Right atrium auricular region (tissue), 2 donors: ENCODE measurements around the gene MYADML2. TPM values are rescaled to one million over a fixed set of nuclear protein-coding genes. Genes with fewer than 3 reads are reported as not detected.

ENCODE experiments used
- DNase-seq: peaks from one replicate; pipeline ENCODE4 v3.0.0-alpha.2; 2019; ENCODE audit warnings: low spot score
- H3K27ac ChIP-seq, 2 donors: fragments of 200-600 bp; sonication (generic); 1 replicate in 1 of 2; 2 replicates in 1 of 2; pipeline ENCODE4 v1.5.1; 2016 to 2019
- H3K27me3 ChIP-seq, 2 donors: fragments of 200-600 bp; sonication (generic); one replicate each; pipeline versions ENCODE4 v1.5.1 to v1.6.0; 2017 to 2019
- H3K36me3 ChIP-seq: fragments of 200-600 bp; sonication (generic); one replicate; pipeline ENCODE4 v1.5.1; 2016
- H3K4me1 ChIP-seq, 2 donors: fragments of 200-600 bp; sonication (generic); one replicate each; pipeline versions ENCODE4 v1.5.1 to v1.6.0; 2017 to 2019
- H3K4me3 ChIP-seq, 2 donors: fragments of 200-600 bp; sonication (generic); 1 replicate in 1 of 2; 2 replicates in 1 of 2; pipeline ENCODE4 v1.5.1; 2017 to 2019; ENCODE audit warnings: mild to moderate bottlenecking in 1 of 2, moderate library complexity in 1 of 2
- H3K9me3 ChIP-seq, 2 donors: fragments of 200-600 bp; sonication (generic); one replicate each; pipeline ENCODE4 v1.5.1; 2019
- total RNA-seq, 2 donors: library from RNA; depleted of rRNA; stranded (reverse); fragments of >200 nt; gene quantifications; one replicate each; pipeline ENCODE4 v1.1.0, GENCODE V29; 2016
- TF ChIP-seq, protein P1 (sequence below), 2 donors: fragments of 200-600 bp; sonication (generic); IDR thresholded peaks; one replicate each; pipeline ENCODE4 v1.5.1; 2019; ENCODE audit warnings: antibody characterized with exemption in 2 of 2

The MYADML2 gene
- total RNA-seq, 2 donors from 2014 or later = 0.55 to 1.4 TPM

DNA sequence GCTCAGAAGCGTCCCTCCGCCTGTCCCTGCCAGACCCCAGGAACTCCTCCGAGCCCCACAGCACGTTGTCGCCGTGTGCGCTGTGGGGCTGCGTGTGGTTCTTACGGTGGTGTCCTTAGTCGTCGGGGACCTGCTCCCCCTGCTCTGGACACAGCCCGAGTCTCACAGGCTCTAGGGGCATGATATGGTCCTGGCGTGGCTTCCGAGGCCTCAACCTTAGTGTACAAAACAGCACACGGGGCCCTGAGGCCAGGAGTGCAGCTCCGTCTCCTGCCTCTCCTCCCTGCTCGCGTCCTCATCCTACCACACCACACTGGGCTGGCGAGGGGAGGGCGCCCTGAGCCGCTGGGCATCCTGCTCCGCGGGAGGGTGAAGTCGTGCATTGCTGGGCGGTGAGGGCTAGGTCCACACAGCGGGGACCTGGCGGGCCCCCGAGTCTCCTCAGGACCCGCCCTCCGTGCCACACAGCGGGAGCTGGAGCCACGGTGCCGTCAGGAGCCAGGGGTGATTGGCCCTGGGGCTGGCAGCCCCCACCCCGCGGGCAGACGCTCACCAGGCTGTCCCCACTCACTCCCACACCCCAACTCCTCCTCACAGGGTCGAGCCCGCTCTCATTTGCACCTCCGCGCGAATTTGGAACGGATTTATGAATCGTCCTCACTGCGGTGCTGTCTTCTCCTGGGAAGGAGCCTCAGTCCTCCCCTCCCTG is 18.3 kb downstream of the MYADML2 start:
- H3K9me3 ChIP-seq = no peaks in the 10 kb centered on the region
- no peaks in the 10 kb centered on the region for H3K36me3 ChIP-seq
- no peaks in the 10 kb centered on the region for H3K27me3 ChIP-seq
- no peak for DNase-seq
- H3K27ac ChIP-seq = no peak overlapping the region
- H3K4me3 ChIP-seq = peak overlapping the region; percentile 94 to 98
- TF ChIP-seq, protein P1, sequence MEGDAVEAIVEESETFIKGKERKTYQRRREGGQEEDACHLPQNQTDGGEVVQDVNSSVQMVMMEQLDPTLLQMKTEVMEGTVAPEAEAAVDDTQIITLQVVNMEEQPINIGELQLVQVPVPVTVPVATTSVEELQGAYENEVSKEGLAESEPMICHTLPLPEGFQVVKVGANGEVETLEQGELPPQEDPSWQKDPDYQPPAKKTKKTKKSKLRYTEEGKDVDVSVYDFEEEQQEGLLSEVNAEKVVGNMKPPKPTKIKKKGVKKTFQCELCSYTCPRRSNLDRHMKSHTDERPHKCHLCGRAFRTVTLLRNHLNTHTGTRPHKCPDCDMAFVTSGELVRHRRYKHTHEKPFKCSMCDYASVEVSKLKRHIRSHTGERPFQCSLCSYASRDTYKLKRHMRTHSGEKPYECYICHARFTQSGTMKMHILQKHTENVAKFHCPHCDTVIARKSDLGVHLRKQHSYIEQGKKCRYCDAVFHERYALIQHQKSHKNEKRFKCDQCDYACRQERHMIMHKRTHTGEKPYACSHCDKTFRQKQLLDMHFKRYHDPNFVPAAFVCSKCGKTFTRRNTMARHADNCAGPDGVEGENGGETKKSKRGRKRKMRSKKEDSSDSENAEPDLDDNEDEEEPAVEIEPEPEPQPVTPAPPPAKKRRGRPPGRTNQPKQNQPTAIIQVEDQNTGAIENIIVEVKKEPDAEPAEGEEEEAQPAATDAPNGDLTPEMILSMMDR (IDR thresholded peaks at IDR 0.05) = no peak
- H3K4me1 ChIP-seq = peaks cover 0 to 39% of the 10 kb centered on the region in 2 donors

GRCh38 chr17:81927653-81928543 is 19.1 kb downstream of the MYADML2 start, which contains the start of gene MAFG:
Gene MAFG (minus strand): TSS chr17:81927735. CDS start chr17:81923185, 4,550 bp downstream.
- TF ChIP-seq, protein P1 (IDR thresholded peaks at IDR 0.05) = peak; percentile 16 to 64
- peaks cover 0 to 47% of the 10 kb centered on the region in 2 donors for H3K4me1 ChIP-seq
- peak within 1 kb of the TSS; percentile 94 to 98 for H3K27ac ChIP-seq

GRCh38 chr17:81927152-81927652 is 19.8 kb downstream of the MYADML2 start:
- Histone ChIP-seq H3K9me3 (no peaks in the 10 kb centered on the region), H3K4me3 (peak overlapping the region; percentile 94 to 98), H3K27me3 (no peaks in the 10 kb centered on the region), H3K36me3 (peaks cover 7% of the 10 kb centered on the region), H3K27ac (peak overlapping the region; percentile 94 to 98), H3K4me1 (peaks cover 0 to 54% of the 10 kb centered on the region in 2 donors)
- no peak for DNase-seq
- TF ChIP-seq, protein P1 (IDR thresholded peaks at IDR 0.05) = no peak

More at GRCh38 chr17:81927653-81928543, 19.1 kb downstream of the MYADML2 start, which contains the start of gene MAFG:
- no peaks in the 10 kb centered on the region for H3K9me3 ChIP-seq
- H3K36me3 ChIP-seq = peaks cover under 1% of the 10 kb centered on the region
- peak; percentile 96 for DNase-seq
- H3K27me3 ChIP-seq = no peaks in the 10 kb centered on the region
- peak within 1 kb of the TSS; percentile 94 to 98 for H3K4me3 ChIP-seq

DNA sequence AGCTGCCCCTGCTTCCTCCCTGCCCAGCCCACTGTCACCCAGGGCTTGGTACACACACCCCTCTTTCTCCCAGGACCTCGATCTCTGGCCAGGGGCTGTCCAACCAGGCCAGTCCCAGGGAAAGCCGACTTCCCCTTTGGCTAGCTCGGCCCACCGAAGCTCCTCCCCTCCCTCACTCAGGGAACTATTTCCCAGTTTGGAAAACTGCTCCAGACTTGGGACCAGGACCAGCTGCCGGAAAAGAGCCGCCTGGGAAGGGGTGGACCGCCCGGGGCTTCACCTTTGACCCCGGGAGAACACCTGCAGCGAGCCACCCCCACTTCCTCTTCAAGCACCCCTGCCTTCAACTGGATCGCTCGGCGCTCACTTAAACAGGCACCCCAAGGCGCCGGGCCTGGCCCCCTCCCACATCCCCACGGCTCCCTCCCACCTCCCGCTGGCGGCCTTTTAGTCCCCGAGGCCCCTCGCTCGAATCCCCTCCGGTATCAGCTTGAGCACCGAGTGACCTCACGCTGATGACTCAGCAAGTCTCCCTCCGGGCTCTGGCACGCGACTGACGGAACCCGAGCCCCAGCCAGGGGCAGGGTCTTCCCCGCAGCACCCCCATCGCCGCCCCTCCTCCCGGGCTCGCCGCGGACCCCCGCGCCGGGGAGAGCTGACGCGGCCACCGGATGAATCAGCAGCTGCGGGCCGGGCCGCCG is 20.4 kb downstream of the MYADML2 start:
- Histone ChIP-seq H3K4me3 (peak overlapping the region; percentile 94 to 98), H3K4me1 (peaks cover 0 to 60% of the 10 kb centered on the region in 2 donors), H3K9me3 (no peaks in the 10 kb centered on the region), H3K27ac (peak overlapping the region; percentile 94 to 98), H3K27me3 (no peaks in the 10 kb centered on the region), H3K36me3 (peaks cover 11% of the 10 kb centered on the region)
- TF ChIP-seq, protein P1 (IDR thresholded peaks at IDR 0.05) = no peak
- peak; percentile 89 for DNase-seq

DNA sequence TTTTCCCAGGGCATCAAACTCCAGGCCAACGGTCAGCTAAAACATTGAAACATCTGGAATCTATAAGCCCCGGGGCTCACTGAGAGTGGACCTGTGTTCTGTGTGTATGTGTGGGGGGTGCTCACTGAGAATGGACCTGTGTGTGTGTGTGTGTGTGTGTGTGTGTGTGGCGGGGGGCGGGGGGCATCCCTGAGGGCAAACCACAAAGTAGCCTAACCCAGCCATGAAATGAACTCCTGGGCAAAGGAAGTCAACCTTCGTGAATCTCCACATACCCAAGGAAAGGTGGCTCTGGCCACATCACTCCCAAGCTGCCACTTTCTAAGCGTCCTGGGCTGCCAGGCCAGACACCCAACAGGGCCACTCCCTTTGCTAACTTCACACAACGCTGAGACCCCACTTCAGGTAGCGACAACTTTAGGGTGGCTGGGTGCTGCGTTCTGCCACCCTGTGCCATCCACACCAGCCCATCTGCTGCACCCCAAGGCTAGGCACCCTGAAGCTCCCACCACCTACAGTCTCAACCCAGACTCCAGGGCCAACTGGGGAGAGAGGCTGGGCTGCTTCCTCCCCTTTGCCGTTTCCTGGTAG is 21.1 kb downstream of the MYADML2 start:
- peaks cover 0 to 65% of the 10 kb centered on the region in 2 donors for H3K4me1 ChIP-seq
- peaks cover 13% of the 10 kb centered on the region for H3K36me3 ChIP-seq
- H3K4me3 ChIP-seq = peak overlapping the region; percentile 94 to 98
- no peaks in the 10 kb centered on the region for H3K27me3 ChIP-seq
- no peak for DNase-seq
- peak overlapping the region; percentile 94 to 98 for H3K27ac ChIP-seq
- TF ChIP-seq, protein P1 (IDR thresholded peaks at IDR 0.05) = no peak
- no peaks in the 10 kb centered on the region for H3K9me3 ChIP-seq
